DND-41 (cell line): ENCODE data around the gene RNF212.

Source experiments
- CTCF ChIP-seq: IDR thresholded peaks from 2 replicates; pipeline ENCODE4 v1.5.1; 2012; ENCODE audit warnings: borderline replicate concordance, low read length, moderate library complexity, mild to moderate bottlenecking; ENCODE audit not compliant: poor library complexity, severe bottlenecking; ENCODE audit errors: extremely low read depth
- EZH2 ChIP-seq: IDR thresholded peaks from 3 replicates; pipeline ENCODE4 v1.6.1; 2012; ENCODE audit warnings: borderline replicate concordance, low read depth, mild to moderate bottlenecking, moderate library complexity, low read length, inconsistent platforms; ENCODE audit not compliant: severe bottlenecking

GRCh38 chr4:1027915-1028238 is 85.5 kb downstream of the RNF212 start:
- TF ChIP-seq CTCF, result no peak
- TF ChIP-seq EZH2, result no peak
